ENCODE data around the gene NRXN3. TPM values are rescaled to one million over a fixed set of nuclear protein-coding genes. Genes with fewer than 3 reads are reported as not detected.

NRXN3 gene
- total RNA-seq, 1 experiment from 2014 or later, result not detected

GRCh38 chr14:78975734-78976133 lies 805.6 kb downstream of the NRXN3 start:
- Histone ChIP-seq H3K27me3 (ENCODE audit: insufficient read depth, low read length) (no peaks in the 10 kb centered on the region), H3K4me3 (replicated peaks in 1 of 2; ENCODE audit: low read depth in 1 of 2, low read length in 2 of 2) (no peak overlapping the region), H3K9me3 (ENCODE audit: control insufficient read depth in 1 of 2, insufficient read depth in 1 of 2, low read depth in 1 of 2, low read length in 2 of 2) (peaks cover 0 to 8% of the 10 kb centered on the region in 2 experiments; a peak in 1 of 4 replicates), H3K4me1 (ENCODE audit: control insufficient read depth in 1 of 2, insufficient read depth in 2 of 2, low read length in 2 of 2) (no peaks in the 10 kb centered on the region), H3K9ac (ENCODE audit: low read length) (no peak overlapping the region), H3K9me2 (ENCODE audit: insufficient read depth) (no peaks in the 10 kb centered on the region), H3K27ac (ENCODE audit: low read depth, low read length) (no peak overlapping the region), H4K20me1 (ENCODE audit: insufficient read depth) (no peaks in the 10 kb centered on the region), H3K36me3 (ENCODE audit: control insufficient read depth in 1 of 2, insufficient read depth in 2 of 2, low read length in 2 of 2) (no peaks in the 10 kb centered on the region), H2AFZ (ENCODE audit: low read depth, low read length, poor library complexity, severe bottlenecking) (no peak overlapping the region), H3K4me2 (ENCODE audit: low read length) (no peak overlapping the region), H3K79me2 (ENCODE audit: insufficient read depth, low read length) (no peaks in the 10 kb centered on the region)
- intact Hi-C loops (cut with micrococcal nuclease), result no loop called here
- no TSS peak for BruUV-seq (replicated peaks)
- DNase-seq (ENCODE audit: low read depth, low spot score) (no peak), ATAC-seq (no peak)
- ChIA-PET RAD21 (ENCODE audit: low non-redundant PET in 1 of 2, low total read pairs in 2 of 2, uncharacterized antibody in 2 of 2, unreplicated experiment in 2 of 2) (no interaction called here), CTCF (no interaction called here), POLR2A (no interaction called here)
- TF ChIP-seq EZH2phosphoT487 (IDR thresholded peaks at IDR 0.05; ENCODE audit: borderline replicate concordance), result no peak
- no peak for TF ChIP-seq POLR2AphosphoS5 (IDR thresholded peaks at IDR 0.05; ENCODE audit: low read depth, low read length)
- TF ChIP-seq ATF3 (IDR thresholded peaks at IDR 0.05), result no peak
- no peak for TF ChIP-seq ZFX (IDR thresholded peaks at IDR 0.05)
- no peak for TF ChIP-seq CTCF (IDR thresholded peaks at IDR 0.05 in 2 of 3, conservative IDR thresholded peaks at IDR 0.05 in 1 of 3; ENCODE audit: borderline replicate concordance in 1 of 3, insufficient read depth in 1 of 3, low read depth in 2 of 3, low read length in 2 of 3)
- TF ChIP-seq REST (IDR thresholded peaks at IDR 0.05; ENCODE audit: low read depth), result no peak
- TF ChIP-seq ZBTB33 (IDR thresholded peaks at IDR 0.05; ENCODE audit: extremely low read depth, insufficient replicate concordance, low read length), result no peak
- no peak for TF ChIP-seq TCF7L2 (IDR thresholded peaks at IDR 0.05; ENCODE audit: borderline replicate concordance, extremely low read depth, insufficient read depth, insufficient read length)
- TF ChIP-seq POLR2A (IDR thresholded peaks at IDR 0.05; ENCODE audit: borderline replicate concordance, extremely low read depth, insufficient read depth, insufficient read length), result no peak
- no peak for TF ChIP-seq FOSL1 (IDR thresholded peaks at IDR 0.05; ENCODE audit: low read depth)
- no peak for TF ChIP-seq CEBPB (IDR thresholded peaks at IDR 0.05; ENCODE audit: low read depth)
- no peak for TF ChIP-seq SP1 (IDR thresholded peaks at IDR 0.05; ENCODE audit: low read depth)
- TF ChIP-seq SIN3A (IDR thresholded peaks at IDR 0.05; ENCODE audit: low read depth), result no peak
- no peak for TF ChIP-seq CBX3 (IDR thresholded peaks at IDR 0.05; ENCODE audit: low read depth)
- no peak for TF ChIP-seq MAX (IDR thresholded peaks at IDR 0.05)
- TF ChIP-seq ZNF274 (IDR thresholded peaks at IDR 0.05; ENCODE audit: low read depth, low read length), result no peak
- no peak for TF ChIP-seq ELF1 (IDR thresholded peaks at IDR 0.05; ENCODE audit: borderline replicate concordance, low read depth)
- TF ChIP-seq EZH2 (IDR thresholded peaks at IDR 0.05), result no peak

Measured in HCT116 (cell line).